GM23248 (cell line): ENCODE results near the gene ZMYM3. TPM values are rescaled to one million over a fixed set of nuclear protein-coding genes. Genes with fewer than 3 reads are reported as not detected.

Source experiments
- DNase-seq: peaks from one replicate; pipeline ENCODE4 v3.0.0-alpha.2; 2015
- H2AFZ ChIP-seq: fragments of 200-600 bp; sonication (generic); 2 replicates; pipeline ENCODE4 v1.6.1; 2016; ENCODE audit warnings: antibody characterized with exemption
- H3F3A ChIP-seq: fragments of 200-600 bp; sonication (generic); 2 replicates; pipeline ENCODE4 v1.6.1; 2016; ENCODE audit warnings: mild to moderate bottlenecking, antibody characterized with exemption, mixed run types; ENCODE audit not compliant: insufficient read depth
- H3K27ac ChIP-seq: fragments of 200-600 bp; sonication (generic); 2 replicates; pipeline ENCODE4 v1.5.1; 2016; ENCODE audit warnings: mild to moderate bottlenecking
- H3K27me3 ChIP-seq: fragments of 200-600 bp; sonication (generic); replicated peaks from 2 replicates; pipeline ENCODE4 v1.6.1; 2016; ENCODE audit warnings: mild to moderate bottlenecking; ENCODE audit not compliant: insufficient read depth
- H3K36me3 ChIP-seq: fragments of 200-600 bp; sonication (generic); 2 replicates; pipeline ENCODE4 v1.6.1; 2016; ENCODE audit warnings: low read depth, mild to moderate bottlenecking
- H3K4me1 ChIP-seq: fragments of 200-600 bp; sonication (generic); 2 replicates; pipeline ENCODE4 v1.6.1; 2016; ENCODE audit warnings: mild to moderate bottlenecking; ENCODE audit not compliant: insufficient read depth
- H3K4me2 ChIP-seq: fragments of 200-600 bp; sonication (generic); one replicate; pipeline ENCODE4 v1.6.1; 2016; ENCODE audit warnings: mild to moderate bottlenecking; ENCODE audit not compliant: unreplicated experiment
- H3K4me3 ChIP-seq: fragments of 200-600 bp; sonication (generic); 2 replicates; pipeline ENCODE4 v1.5.1; 2016; ENCODE audit warnings: mild to moderate bottlenecking
- H3K79me2 ChIP-seq: fragments of 200-600 bp; sonication (generic); 2 replicates; pipeline ENCODE4 v1.6.1; 2016; ENCODE audit warnings: mild to moderate bottlenecking; ENCODE audit not compliant: insufficient read depth
- H3K9ac ChIP-seq: fragments of 200-600 bp; sonication (generic); 2 replicates; pipeline ENCODE4 v1.6.1; 2016; ENCODE audit warnings: mild to moderate bottlenecking
- H3K9me2 ChIP-seq: fragments of 200-600 bp; sonication (generic); 2 replicates; pipeline ENCODE4 v1.6.1; 2016; ENCODE audit warnings: mixed run types, mild to moderate bottlenecking, moderate library complexity; ENCODE audit not compliant: insufficient read depth
- H3K9me3 ChIP-seq: fragments of 200-600 bp; sonication (generic); one replicate; pipeline ENCODE4 v1.6.1; 2017; ENCODE audit warnings: low read depth
- H4K20me1 ChIP-seq: fragments of 200-600 bp; sonication (generic); 2 replicates; pipeline ENCODE4 v1.6.0; 2016; ENCODE audit not compliant: insufficient read depth
- EZH2 ChIP-seq: fragments of 200-600 bp; sonication (generic); IDR thresholded peaks from 2 replicates; pipeline ENCODE4 v1.6.1; 2018; ENCODE audit warnings: antibody characterized with exemption, mild to moderate bottlenecking; ENCODE audit not compliant: insufficient read depth, poor library complexity, severe bottlenecking
- EZH2phosphoT487 ChIP-seq: fragments of 200-600 bp; sonication (generic); IDR thresholded peaks from 2 replicates; pipeline ENCODE4 v1.6.1; 2018; ENCODE audit warnings: antibody characterized with exemption, moderate library complexity, mild to moderate bottlenecking, low read depth; ENCODE audit not compliant: insufficient read depth
- WGBS, 2 experiments: methylation state at CpG; one replicate each; pipeline ENCODE4 v1.1.6; 2015 to 2017; ENCODE audit warnings: low lambda C conversion rate in 2 of 2, low coverage in 1 of 2; ENCODE audit errors: missing lambda C conversion rate in 2 of 2; 5-methylcytosine and 5-hydroxymethylcytosine counted together
- in situ Hi-C: fragments of 300-500 bp; cut with MboI; formaldehyde crosslinking; loops from 2 replicates; pipeline ENCODE4 v1.15.0; 2020
- polyA plus RNA-seq: library from polyadenylated mRNA; unstranded; fragments of >200 nt; fragmentation: Nextera tagmentation; extraction: Ambion mirVana; gene quantifications from 2 replicates; pipeline ENCODE4 v1.2.1, GENCODE V29; 2016
- total RNA-seq: library from RNA; depleted of rRNA; stranded (reverse); fragments of >200 nt; shearing (Covaris generic); gene quantifications from 2 replicates; pipeline ENCODE4 v1.2.3, GENCODE V29; 2014

ZMYM3 gene
- total and polyA plus RNA-seq, 2 experiments from 2014 or later: 7.7 to 14.8 TPM

- H3K9me3 ChIP-seq: no peaks in the 10 kb centered on the region
- 100% methylated on average over 2 of the region's 2 CpGs for WGBS, 2 experiments
- DNase-seq: no peak
- in situ Hi-C loops: no loop called here
- H3K4me2 ChIP-seq: no peak overlapping the region
- TF ChIP-seq EZH2 (no peak), EZH2phosphoT487 (no peak)
- H4K20me1 ChIP-seq: no peaks in the 10 kb centered on the region
- H3K9ac ChIP-seq: no peak overlapping the region
- H3K27ac ChIP-seq: no peak overlapping the region
- no peak overlapping the region for H2AFZ ChIP-seq
- no peaks in the 10 kb centered on the region for H3K79me2 ChIP-seq
- no peaks in the 10 kb centered on the region for H3F3A ChIP-seq
- H3K4me1 ChIP-seq: no peaks in the 10 kb centered on the region
- H3K9me2 ChIP-seq: no peaks in the 10 kb centered on the region
- no peak overlapping the region for H3K4me3 ChIP-seq
- H3K36me3 ChIP-seq: no peaks in the 10 kb centered on the region
- H3K27me3 ChIP-seq: no peaks in the 10 kb centered on the region
These were observed 28.9 kb downstream of the ZMYM3 start for GRCh38 chrX:71225009-71225408.

GRCh38 chrX:71224098-71224708, 29.7 kb downstream of the ZMYM3 start:
- no peaks in the 10 kb centered on the region for H3K79me2 ChIP-seq
- TF ChIP-seq EZH2: no peak
- no peak for TF ChIP-seq EZH2phosphoT487
- no peaks in the 10 kb centered on the region for H3K9me3 ChIP-seq
- H3K27ac ChIP-seq: no peak overlapping the region
- no peaks in the 10 kb centered on the region for H4K20me1 ChIP-seq
- no peak overlapping the region for H2AFZ ChIP-seq
- no peak overlapping the region for H3K4me2 ChIP-seq
- no peaks in the 10 kb centered on the region for H3F3A ChIP-seq
- H3K27me3 ChIP-seq: no peaks in the 10 kb centered on the region
- no peaks in the 10 kb centered on the region for H3K9me2 ChIP-seq
- H3K4me3 ChIP-seq: no peak overlapping the region
- DNase-seq: no peak
- no peaks in the 10 kb centered on the region for H3K36me3 ChIP-seq
- H3K4me1 ChIP-seq: no peaks in the 10 kb centered on the region
- 72 to 86% methylated on average over 7 to 29 of the region's 32 CpGs for WGBS, 2 experiments
- H3K9ac ChIP-seq: no peak overlapping the region
- in situ Hi-C loops: no loop called here

- Histone ChIP-seq H4K20me1 (no peaks in the 10 kb centered on the region), H3K27ac (no peak within 1 kb of the TSS), H3K27me3 (no peaks in the 10 kb centered on the region), H3K9me2 (no peaks in the 10 kb centered on the region), H3K79me2 (no peaks in the 10 kb centered on the region), H3K4me3 (no peak within 1 kb of the TSS), H3K4me1 (no peaks in the 10 kb centered on the region), H2AFZ (no peak within 1 kb of the TSS), H3K4me2 (no peak within 1 kb of the TSS), H3K9ac (no peak within 1 kb of the TSS), H3K36me3 (no peaks in the 10 kb centered on the region), H3F3A (no peaks in the 10 kb centered on the region), H3K9me3 (no peaks in the 10 kb centered on the region)
- 65 to 75% methylated on average over 4 to 16 of the region's 18 CpGs for WGBS, 2 experiments
- in situ Hi-C loops: no loop called here
- TF ChIP-seq EZH2phosphoT487 (no peak), EZH2 (no peak)
- DNase-seq: no peak
These were observed 31.0 kb downstream of the ZMYM3 start, which contains the start of gene GJB1 for GRCh38 chrX:71222929-71223328. Gene GJB1, plus strand, starts transcription at chrX:71223224. Its CDS starts 484 bp downstream, at chrX:71223708.

GRCh38 chrX:71221145-71221544, 32.8 kb downstream of the ZMYM3 start:
- in situ Hi-C loops: no loop called here
- WGBS, 2 experiments: 83 to 86% methylated on average over 1 of the region's 1 CpG

More at GRCh38 chrX:71221145-71221544, 32.8 kb downstream of the ZMYM3 start:
- no peak overlapping the region for H3K4me2 ChIP-seq
- no peak overlapping the region for H3K27ac ChIP-seq
- H3K36me3 ChIP-seq: no peaks in the 10 kb centered on the region
- no peak for DNase-seq
- no peaks in the 10 kb centered on the region for H3K9me2 ChIP-seq
- no peaks in the 10 kb centered on the region for H3K79me2 ChIP-seq
- H3K9ac ChIP-seq: no peak overlapping the region
- no peak overlapping the region for H2AFZ ChIP-seq
- no peaks in the 10 kb centered on the region for H3K4me1 ChIP-seq
- no peak overlapping the region for H3K4me3 ChIP-seq
- no peaks in the 10 kb centered on the region for H3F3A ChIP-seq
- no peaks in the 10 kb centered on the region for H3K27me3 ChIP-seq
- H3K9me3 ChIP-seq: no peaks in the 10 kb centered on the region
- no peak for TF ChIP-seq EZH2
- no peak for TF ChIP-seq EZH2phosphoT487
- H4K20me1 ChIP-seq: no peaks in the 10 kb centered on the region
